Esophagus (tissue), 2 donors: ENCODE data around the gene DPEP2. TPM values are rescaled to one million over a fixed set of nuclear protein-coding genes. Genes with fewer than 3 reads are reported as not detected.
"Not testable (repeated sequence)": the region's sequence is repeated elsewhere in the genome, so short reads cannot be mapped to it uniquely, and the experiment has no call there.

Experiments
- H3K27ac ChIP-seq, 2 donors: one replicate each; pipeline ENCODE4 v1.5.1; 2013; ENCODE audit warnings: low read depth in 2 of 2, mild to moderate bottlenecking in 2 of 2, inconsistent platforms in 1 of 2, low read length in 1 of 2, moderate library complexity in 1 of 2
- H3K27me3 ChIP-seq, 2 donors: one replicate each; pipeline ENCODE4 v1.6.1; 2013; ENCODE audit warnings: low read length in 2 of 2, control low read depth in 1 of 2, mild to moderate bottlenecking in 1 of 2; ENCODE audit not compliant: insufficient read depth in 2 of 2, control insufficient read depth in 1 of 2
- H3K36me3 ChIP-seq, 2 donors: one replicate each; pipeline ENCODE4 v1.6.1; 2013; ENCODE audit warnings: low read length in 1 of 2; ENCODE audit not compliant: control insufficient read depth in 2 of 2, insufficient read depth in 2 of 2
- H3K4me1 ChIP-seq, 2 donors: one replicate each; pipeline ENCODE4 v1.6.1; 2013; ENCODE audit warnings: low read length in 1 of 2; ENCODE audit not compliant: control insufficient read depth in 2 of 2, insufficient read depth in 2 of 2
- H3K4me3 ChIP-seq, 2 donors: one replicate each; pipeline ENCODE4 v1.5.1; 2013; ENCODE audit warnings: low read length in 2 of 2, mild to moderate bottlenecking in 2 of 2, low read depth in 1 of 2, moderate library complexity in 1 of 2
- H3K9me3 ChIP-seq, 2 donors: one replicate each; pipeline ENCODE4 v1.6.1; 2013; ENCODE audit warnings: mild to moderate bottlenecking in 2 of 2, low read depth in 1 of 2, low read length in 1 of 2, moderate library complexity in 1 of 2; ENCODE audit not compliant: control insufficient read depth in 2 of 2, insufficient read depth in 1 of 2
- WGBS, 2 donors: extraction: QIAGEN DNeasy Blood & Tissue Kit; methylation state at CpG; one replicate each; pipeline ENCODE4 v1.1.7; 2013; 5-methylcytosine and 5-hydroxymethylcytosine counted together
- polyA plus RNA-seq, 2 donors: library from polyadenylated mRNA; stranded (reverse); fragments of 200-250 nt; gene quantifications; one replicate each; pipeline ENCODE4 v1.2.3, GENCODE V29; 2013
- donor health status: healthy with polysubstance abuse.
- donor health status: Bipolar disorder and iron deficiency.

Gene DPEP2
- polyA plus RNA-seq, 2 donors: 0.41 to 0.57 TPM

- no peak within 1 kb of the TSS for H3K4me3 ChIP-seq
- no peaks in the 10 kb centered on the region for H3K9me3 ChIP-seq
- no peaks in the 10 kb centered on the region for H3K27me3 ChIP-seq
- H3K4me1 ChIP-seq: peaks cover 0 to 2% of the 10 kb centered on the region in 2 donors
- WGBS, 2 donors: 64 to 67% methylated on average over 61 to 62 of the region's 62 CpGs
- no peak within 1 kb of the TSS for H3K27ac ChIP-seq
- no peaks in the 10 kb centered on the region for H3K36me3 ChIP-seq
Measured at GRCh38 chr16:67979955-67980678, 19.2 kb downstream of the DPEP2 start, which contains the start of gene DPEP3. Gene DPEP3 (minus strand): TSS chr16:67980499. CDS start chr16:67980380, 119 bp downstream.

- Histone ChIP-seq H3K4me1 (no peaks in the 10 kb centered on the region), H3K27me3 (no peaks in the 10 kb centered on the region), H3K9me3 (no peaks in the 10 kb centered on the region), H3K4me3 (no peak overlapping the region), H3K27ac (no peak overlapping the region), H3K36me3 (no peaks in the 10 kb centered on the region)
- 78 to 85% methylated on average over 9 of the region's 9 CpGs for WGBS, 2 donors
Measured at GRCh38 chr16:67977469-67978227, 21.6 kb downstream of the DPEP2 start.

GRCh38 chr16:67977005-67977404 is 22.3 kb downstream of the DPEP2 start:
- no peaks in the 10 kb centered on the region for H3K4me1 ChIP-seq
- no peaks in the 10 kb centered on the region for H3K27me3 ChIP-seq
- 66 to 74% methylated on average over 5 of the region's 5 CpGs for WGBS, 2 donors
- no peaks in the 10 kb centered on the region for H3K9me3 ChIP-seq
- no peak overlapping the region for H3K4me3 ChIP-seq
- H3K36me3 ChIP-seq: no peaks in the 10 kb centered on the region
- no peak overlapping the region for H3K27ac ChIP-seq

- Histone ChIP-seq H3K9me3 (no peaks in the 10 kb centered on the region), H3K4me3 (no peak overlapping the region), H3K27me3 (no peaks in the 10 kb centered on the region), H3K36me3 (no peaks in the 10 kb centered on the region), H3K4me1 (no peaks in the 10 kb centered on the region), H3K27ac (no peak overlapping the region)
- WGBS, 2 donors: 92 to 94% methylated on average over 2 of the region's 2 CpGs
Measured at GRCh38 chr16:67976205-67976604, 23.1 kb downstream of the DPEP2 start.

- H3K4me1 ChIP-seq: no peaks in the 10 kb centered on the region
Measured at GRCh38 chr16:67975321-67976105, 23.8 kb downstream of the DPEP2 start.

GRCh38 chr16:67972285-67972684 is 27.0 kb downstream of the DPEP2 start:
- H3K4me1 ChIP-seq, H3K4me3 ChIP-seq, H3K36me3 ChIP-seq, H3K27ac ChIP-seq, H3K27me3 ChIP-seq, H3K9me3 ChIP-seq: not testable (repeated sequence)
- WGBS, 2 donors: 89 to 93% methylated on average over 7 of the region's 7 CpGs

More at GRCh38 chr16:67975321-67976105, 23.8 kb downstream of the DPEP2 start:
- Histone ChIP-seq H3K27me3 (no peaks in the 10 kb centered on the region), H3K9me3 (no peaks in the 10 kb centered on the region), H3K27ac (no peak overlapping the region), H3K36me3 (no peaks in the 10 kb centered on the region), H3K4me3 (no peak overlapping the region)
- 73 to 74% methylated on average over 14 of the region's 14 CpGs for WGBS, 2 donors

GRCh38 chr16:67971111-67971510 is 28.2 kb downstream of the DPEP2 start:
- H3K27ac ChIP-seq: no peak overlapping the region
- peaks cover 6 to 14% of the 10 kb centered on the region in 2 donors for H3K4me1 ChIP-seq
- 88 to 94% methylated on average over 9 of the region's 9 CpGs for WGBS, 2 donors
- H3K27me3 ChIP-seq: no peaks in the 10 kb centered on the region
- H3K36me3 ChIP-seq: no peaks in the 10 kb centered on the region
- H3K4me3 ChIP-seq: no peak overlapping the region
- H3K9me3 ChIP-seq: no peaks in the 10 kb centered on the region

- Histone ChIP-seq H3K27me3 (no peaks in the 10 kb centered on the region), H3K4me3 (peak overlapping the region; percentile 69 to 82), H3K9me3 (no peaks in the 10 kb centered on the region), H3K36me3 (no peaks in the 10 kb centered on the region), H3K27ac (peak overlapping the region; percentile 80 to 95), H3K4me1 (peaks cover 6 to 20% of the 10 kb centered on the region in 2 donors)
- 42 to 43% methylated on average over 40 of the region's 40 CpGs for WGBS, 2 donors
Measured at GRCh38 chr16:67969254-67970039, 29.8 kb downstream of the DPEP2 start.
